ENCODE measurements around the gene RPL15.
A peak's percentile ranks its signal among the peaks of the same experiment; 100 is the strongest.

RPL15 gene

GRCh38 chr3:23966328-23966727 lies 49.4 kb downstream of the RPL15 start:
- H3K9me3 ChIP-seq = no peaks in the 10 kb centered on the region
- intact Hi-C loops (cut with DNase I; ENCODE audit: low total_unique reads) = no loop called here
- no peak overlapping the region for H3K4me3 ChIP-seq
- H3K27ac ChIP-seq = peak overlapping the region in 1 of 2 donors; percentile 51
- DNase-seq = no peak
- TF ChIP-seq, protein P1, sequence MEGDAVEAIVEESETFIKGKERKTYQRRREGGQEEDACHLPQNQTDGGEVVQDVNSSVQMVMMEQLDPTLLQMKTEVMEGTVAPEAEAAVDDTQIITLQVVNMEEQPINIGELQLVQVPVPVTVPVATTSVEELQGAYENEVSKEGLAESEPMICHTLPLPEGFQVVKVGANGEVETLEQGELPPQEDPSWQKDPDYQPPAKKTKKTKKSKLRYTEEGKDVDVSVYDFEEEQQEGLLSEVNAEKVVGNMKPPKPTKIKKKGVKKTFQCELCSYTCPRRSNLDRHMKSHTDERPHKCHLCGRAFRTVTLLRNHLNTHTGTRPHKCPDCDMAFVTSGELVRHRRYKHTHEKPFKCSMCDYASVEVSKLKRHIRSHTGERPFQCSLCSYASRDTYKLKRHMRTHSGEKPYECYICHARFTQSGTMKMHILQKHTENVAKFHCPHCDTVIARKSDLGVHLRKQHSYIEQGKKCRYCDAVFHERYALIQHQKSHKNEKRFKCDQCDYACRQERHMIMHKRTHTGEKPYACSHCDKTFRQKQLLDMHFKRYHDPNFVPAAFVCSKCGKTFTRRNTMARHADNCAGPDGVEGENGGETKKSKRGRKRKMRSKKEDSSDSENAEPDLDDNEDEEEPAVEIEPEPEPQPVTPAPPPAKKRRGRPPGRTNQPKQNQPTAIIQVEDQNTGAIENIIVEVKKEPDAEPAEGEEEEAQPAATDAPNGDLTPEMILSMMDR (IDR thresholded peaks at IDR 0.05) = no peak
- peaks cover 0 to 68% (median 25%) of the 10 kb centered on the region in 4 donors for H3K4me1 ChIP-seq
- no peaks in the 10 kb centered on the region for H3K27me3 ChIP-seq
- peaks cover 24 to 62% (median 26%) of the 10 kb centered on the region in 3 donors for H3K36me3 ChIP-seq

DNA sequence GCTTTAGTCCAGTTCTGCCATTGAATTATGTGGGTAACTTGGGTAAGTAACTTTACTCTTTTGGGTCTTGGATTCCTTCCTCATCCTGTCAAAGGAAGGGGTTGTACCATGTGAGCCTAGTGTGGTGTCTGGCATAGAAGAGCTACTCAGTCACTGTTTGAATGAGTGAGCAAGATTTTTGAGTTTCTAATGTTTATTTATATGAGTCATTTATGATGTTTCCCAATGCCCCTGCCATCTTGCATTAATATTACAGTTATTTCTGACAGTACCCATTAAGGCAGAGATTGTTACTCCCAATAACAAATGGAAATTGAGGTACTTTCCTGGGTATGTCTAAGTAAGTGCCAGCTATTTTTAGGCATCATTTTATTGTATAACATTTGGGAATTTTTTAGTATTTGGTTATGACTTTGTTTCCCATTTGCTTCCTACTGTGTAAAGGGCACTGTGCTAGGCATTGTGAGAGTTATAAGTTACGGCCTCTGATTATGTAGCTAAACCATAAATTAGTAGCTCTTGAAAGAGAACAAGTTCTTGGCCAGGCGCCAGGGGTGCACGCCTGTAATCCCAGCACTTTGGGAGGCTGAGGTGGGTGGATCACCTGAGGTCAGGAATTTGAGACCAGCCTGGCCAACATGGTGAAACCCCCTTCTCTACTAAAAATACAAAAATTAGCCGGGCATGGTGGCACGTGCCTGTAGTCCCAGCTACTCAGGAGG lies 51.7 kb downstream of the RPL15 start:
- Histone ChIP-seq H3K4me1 (peaks cover 0 to 54% (median 23%) of the 10 kb centered on the region in 4 donors), H3K4me3 (no peak overlapping the region), H3K27me3 (no peaks in the 10 kb centered on the region), H3K36me3 (peaks cover 15 to 41% (median 21%) of the 10 kb centered on the region in 3 donors), H3K9me3 (no peaks in the 10 kb centered on the region), H3K27ac (peak overlapping the region in 1 of 2 donors; percentile 27)
- DNase-seq = no peak
- intact Hi-C loops (cut with DNase I; ENCODE audit: low total_unique reads) = no loop called here
- TF ChIP-seq, protein P1 (IDR thresholded peaks at IDR 0.05) = no peak

DNA sequence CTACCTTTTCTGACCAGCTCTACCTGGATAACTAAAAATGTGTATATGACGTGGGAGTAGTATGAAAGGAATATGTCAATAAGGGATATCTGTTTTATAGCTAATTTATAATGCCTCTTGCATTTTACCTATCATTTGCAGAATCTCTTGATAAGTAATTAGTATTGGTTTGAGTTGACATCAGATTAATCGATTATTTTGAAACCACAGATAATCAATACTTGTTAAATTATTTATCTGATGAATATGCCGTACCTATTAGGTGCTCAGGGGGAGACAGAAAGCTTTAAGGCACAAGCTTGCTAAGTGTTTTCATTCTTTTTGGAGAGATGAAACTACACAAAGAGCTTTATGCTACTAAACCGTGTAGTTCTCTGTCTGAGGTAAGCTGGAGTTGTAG lies 52.5 kb downstream of the RPL15 start:
- TF ChIP-seq, protein P1 (IDR thresholded peaks at IDR 0.05) = no peak
- H3K9me3 ChIP-seq = no peaks in the 10 kb centered on the region
- peaks cover 0 to 46% (median 23%) of the 10 kb centered on the region in 4 donors for H3K4me1 ChIP-seq
- DNase-seq = no peak
- H3K27me3 ChIP-seq = no peaks in the 10 kb centered on the region
- no peak overlapping the region for H3K27ac ChIP-seq
- intact Hi-C loops (cut with DNase I; ENCODE audit: low total_unique reads) = no loop called here
- H3K36me3 ChIP-seq = peaks cover 10 to 41% (median 17%) of the 10 kb centered on the region in 3 donors
- H3K4me3 ChIP-seq = no peak overlapping the region

All from tibial artery (tissue), 4 donors.